G401 (cell line): ENCODE data around the gene C10orf53. TPM values are rescaled to one million over a fixed set of nuclear protein-coding genes. Genes with fewer than 3 reads are reported as not detected.
A peak's percentile ranks its signal among the peaks of the same experiment; 100 is the strongest.
"Not testable (repeated sequence)": the region's sequence is repeated elsewhere in the genome, so short reads cannot be mapped to it uniquely, and the experiment has no call there.

Experiments used
- DNase-seq: peaks from one replicate; pipeline ENCODE4 v3.0.0-alpha.2; 2015; ENCODE audit warnings: low spot score
- in situ Hi-C: cut with HindIII; loops from 2 replicates; pipeline ENCODE4 v1.10.0; 2016; ENCODE audit warnings: low sequenced_read_pairs, mixed read lengths
- total RNA-seq: library from RNA; depleted of rRNA; stranded (reverse); fragments of >200 nt; shearing (Covaris generic); gene quantifications from 2 replicates; pipeline ENCODE4 v1.2.3, GENCODE V29; 2014

The C10orf53 gene
- total RNA-seq, 1 experiment from 2014 or later, result not detected

GRCh38 chr10:49668684-49669083 is 10.8 kb upstream of the C10orf53 start:
- in situ Hi-C loops, result no loop called here
- no peak for DNase-seq

- in situ Hi-C loops, result no loop called here
- peak; percentile 32 for DNase-seq
Measured at GRCh38 chr10:49678827-49679479, 498 bp upstream of the C10orf53 start.

- in situ Hi-C loops, result not testable (repeated sequence)
Measured at GRCh38 chr10:49682449-49682848, 3.0 kb downstream of the C10orf53 start.

GRCh38 chr10:49682879-49683278 is 3.4 kb downstream of the C10orf53 start:
- in situ Hi-C loops, result no loop called here
- DNase-seq, result no peak

More at GRCh38 chr10:49682449-49682848, 3.0 kb downstream of the C10orf53 start:
- not testable (repeated sequence) for DNase-seq

- in situ Hi-C loops, result no loop called here
- no peak for DNase-seq
Measured at GRCh38 chr10:49686651-49687050, 7.2 kb downstream of the C10orf53 start.

GRCh38 chr10:49688261-49688846 is 8.9 kb downstream of the C10orf53 start:
- DNase-seq, result peak; percentile 41
- in situ Hi-C loops, result no loop called here

- no peak for DNase-seq
- in situ Hi-C loops, result no loop called here
Measured at GRCh38 chr10:49688920-49689319, 9.5 kb downstream of the C10orf53 start.

- no peak for DNase-seq
- in situ Hi-C loops, result no loop called here
Measured at GRCh38 chr10:49689882-49690510, 10.5 kb downstream of the C10orf53 start.

- in situ Hi-C loops, result no loop called here
- DNase-seq, result no peak
Measured at GRCh38 chr10:49690698-49691356, 11.4 kb downstream of the C10orf53 start.

- in situ Hi-C loops, result no loop called here
Measured at GRCh38 chr10:49691588-49691987, 12.1 kb downstream of the C10orf53 start.

GRCh38 chr10:49694466-49694865 is 15.0 kb downstream of the C10orf53 start:
- in situ Hi-C loops, result no loop called here
- DNase-seq, result no peak

More at GRCh38 chr10:49691588-49691987, 12.1 kb downstream of the C10orf53 start:
- no peak for DNase-seq

GRCh38 chr10:49696311-49696710 is 16.9 kb downstream of the C10orf53 start:
- DNase-seq, result no peak

GRCh38 chr10:49698679-49699078 is 19.2 kb downstream of the C10orf53 start:
- in situ Hi-C loops, result no loop called here
- no peak for DNase-seq

More at GRCh38 chr10:49696311-49696710, 16.9 kb downstream of the C10orf53 start:
- in situ Hi-C loops, result no loop called here

GRCh38 chr10:49700211-49700610 is 20.8 kb downstream of the C10orf53 start:
- DNase-seq, result no peak
- in situ Hi-C loops, result no loop called here

- no peak for DNase-seq
Measured at GRCh38 chr10:49700997-49701396, 21.5 kb downstream of the C10orf53 start.

GRCh38 chr10:49707585-49707984 is 28.1 kb downstream of the C10orf53 start:
- no peak for DNase-seq
- in situ Hi-C loops, result no loop called here

More at GRCh38 chr10:49700997-49701396, 21.5 kb downstream of the C10orf53 start:
- in situ Hi-C loops, result no loop called here

- DNase-seq, result no peak
- in situ Hi-C loops, result no loop called here
Measured at GRCh38 chr10:49709934-49710333, 30.5 kb downstream of the C10orf53 start.

GRCh38 chr10:49710966-49711365 is 31.5 kb downstream of the C10orf53 start:
- in situ Hi-C loops, result no loop called here
- DNase-seq, result no peak

- in situ Hi-C loops, result no loop called here
- no peak for DNase-seq
Measured at GRCh38 chr10:49711481-49711880, 32.0 kb downstream of the C10orf53 start.

GRCh38 chr10:49713266-49713665 is 33.8 kb downstream of the C10orf53 start:
- in situ Hi-C loops, result no loop called here
- DNase-seq, result no peak
